ENCODE measurements around the gene IQCF2. TPM values are rescaled to one million over a fixed set of nuclear protein-coding genes. Genes with fewer than 3 reads are reported as not detected.

The IQCF2 gene
- total and polyA plus RNA-seq, 12 donors = not detected

- intact Hi-C loops (cut with DNase I) = no loop called here
- no peak for TF ChIP-seq CTCF (IDR thresholded peaks at IDR 0.05)
- 45 to 55% methylated on average over 1 of the region's 1 CpG for WGBS, 2 donors
- H3K9me3 ChIP-seq = no peaks in the 10 kb centered on the region
- H3K27ac ChIP-seq = no peak overlapping the region
- ATAC-seq (no peak), DNase-seq (no peak)
- H3K4me3 ChIP-seq = no peak overlapping the region
- H3K4me1 ChIP-seq = no peaks in the 10 kb centered on the region
- no peaks in the 10 kb centered on the region for H3K36me3 ChIP-seq
- peaks cover 0 to 40% (median 12%) of the 10 kb centered on the region in 7 donors for H3K27me3 ChIP-seq
Measured at GRCh38 chr3:51873253-51873766, 11.9 kb downstream of the IQCF2 start.

DNA sequence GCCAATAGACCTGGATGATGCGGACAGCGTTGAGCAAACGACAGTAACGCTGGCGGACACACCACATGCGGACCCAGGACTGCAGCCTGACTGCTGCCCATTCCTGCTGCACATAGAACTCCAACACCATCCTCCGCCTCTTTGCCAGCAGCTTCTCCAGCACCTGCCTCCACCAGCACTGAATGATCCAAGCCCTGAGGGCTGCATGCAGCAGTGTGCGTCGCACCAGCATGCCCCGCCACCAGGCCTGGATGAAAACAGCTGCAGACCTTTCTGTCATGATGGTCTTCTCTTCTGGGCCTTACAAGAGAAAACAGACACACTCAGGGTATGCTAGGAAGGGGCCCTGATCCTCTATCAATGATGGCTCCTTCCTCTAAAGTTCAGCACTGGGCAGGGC is 12.5 kb downstream of the IQCF2 start:
- Histone ChIP-seq H3K4me1 (no peaks in the 10 kb centered on the region), H3K27ac (no peak overlapping the region), H3K9me3 (no peaks in the 10 kb centered on the region), H3K36me3 (no peaks in the 10 kb centered on the region), H3K4me3 (no peak overlapping the region), H3K27me3 (peaks cover 0 to 46% (median 13%) of the 10 kb centered on the region in 7 donors)
- intact Hi-C loops (cut with DNase I) = no loop called here
- ATAC-seq = no peak
- WGBS, 2 donors = 95 to 97% methylated on average over 10 of the region's 10 CpGs
- DNase-seq = no peak
- no peak for TF ChIP-seq CTCF (IDR thresholded peaks at IDR 0.05)

GRCh38 chr3:51874411-51874810 is 13.0 kb downstream of the IQCF2 start:
- no peaks in the 10 kb centered on the region for H3K4me1 ChIP-seq
- peaks cover 0 to 47% (median 12%) of the 10 kb centered on the region in 7 donors for H3K27me3 ChIP-seq
- ATAC-seq = no peak
- H3K9me3 ChIP-seq = no peaks in the 10 kb centered on the region
- intact Hi-C loops (cut with DNase I) = no loop called here
- no peak overlapping the region for H3K27ac ChIP-seq
- H3K36me3 ChIP-seq = no peaks in the 10 kb centered on the region
- WGBS, 2 donors = 74 to 84% methylated on average over 2 of the region's 2 CpGs
- H3K4me3 ChIP-seq = no peak overlapping the region
- TF ChIP-seq CTCF (IDR thresholded peaks at IDR 0.05) = no peak
- DNase-seq = no peak

DNA sequence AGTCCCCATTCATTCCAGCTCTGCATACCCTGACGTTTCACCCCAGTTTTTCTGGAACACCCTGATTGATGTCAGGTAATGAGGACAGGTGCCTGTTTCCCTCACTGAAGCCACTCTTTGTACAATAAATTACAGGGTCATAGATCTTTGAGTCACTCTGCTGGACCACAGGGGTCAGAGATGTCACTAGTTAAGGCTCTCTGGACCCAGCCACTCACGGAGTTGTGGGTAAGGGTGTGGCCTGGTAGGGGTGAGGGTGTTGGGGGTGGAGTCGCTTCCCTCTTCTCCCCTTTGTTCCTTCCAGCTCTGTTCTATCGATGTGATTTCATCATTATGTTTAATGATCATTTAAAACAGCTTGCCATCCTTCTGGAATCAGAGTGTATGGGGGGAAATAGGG is 13.5 kb downstream of the IQCF2 start:
- intact Hi-C loops (cut with DNase I) = no loop called here
- ATAC-seq = no peak
- Histone ChIP-seq H3K9me3 (no peaks in the 10 kb centered on the region), H3K27me3 (peaks cover 0 to 47% (median 12%) of the 10 kb centered on the region in 7 donors), H3K27ac (no peak overlapping the region), H3K36me3 (no peaks in the 10 kb centered on the region), H3K4me1 (no peaks in the 10 kb centered on the region), H3K4me3 (no peak overlapping the region)
- no peak for DNase-seq
- 59 to 70% methylated on average over 4 of the region's 4 CpGs for WGBS, 2 donors
- no peak for TF ChIP-seq CTCF (IDR thresholded peaks at IDR 0.05)

Data from heart right ventricle (tissue), 16 donors.